H1 (cell line): ENCODE data around the gene SIK2. TPM values are rescaled to one million over a fixed set of nuclear protein-coding genes. Genes with fewer than 3 reads are reported as not detected.

ENCODE experiments used
- CTCF ChIA-PET: fragments of 300-600 bp; sonication (Branson Sonifier 250); formaldehyde crosslinking; loops from one replicate; lab custom pipeline; 2021; ENCODE audit not compliant: partially characterized antibody; lab: Charles Lee
- POLR2A ChIA-PET: fragments of 300-600 bp; sonication (Branson Sonifier 250); formaldehyde crosslinking; loops from one replicate; lab custom pipeline; 2021; ENCODE audit warnings: inconsistent platforms; ENCODE audit not compliant: partially characterized antibody; lab: Charles Lee
- DNase-seq, 2 experiments: peaks; one replicate each; pipeline versions ENCODE4 v3.0.0 to v3.0.0-alpha.2; 2010 to 2022; ENCODE audit warnings: low spot score in 2 of 2, low read depth in 1 of 2, mixed read lengths in 1 of 2
- FAIRE-seq: peaks from 2 replicates; lab custom pipeline; 2011; peaks lifted over from hg19 to GRCh38; lab: Jason Lieb, UNC
- H2AFZ ChIP-seq: 2 replicates; pipeline ENCODE4 v1.8.1; 2012; ENCODE audit warnings: low read length, inconsistent platforms
- H2AK5ac ChIP-seq: 2 replicates; pipeline ENCODE4 v1.6.1; 2013; ENCODE audit warnings: low read depth, low read length
- H2BK120ac ChIP-seq: replicated peaks from 2 replicates; pipeline ENCODE3; 2013; ENCODE audit warnings: low read depth, low read length, inconsistent platforms
- H2BK12ac ChIP-seq: 2 replicates; pipeline ENCODE4 v1.6.1; 2013; ENCODE audit warnings: low read depth, low read length
- H2BK15ac ChIP-seq: 2 replicates; pipeline ENCODE4 v1.6.1; 2013; ENCODE audit warnings: low read length
- H2BK20ac ChIP-seq: 2 replicates; pipeline ENCODE4 v1.6.1; 2013; ENCODE audit warnings: low read length
- H2BK5ac ChIP-seq: 2 replicates; pipeline ENCODE4 v1.6.1; 2013; ENCODE audit warnings: low read depth, low read length
- H3K14ac ChIP-seq: 2 replicates; pipeline ENCODE4 v1.6.1; 2013; ENCODE audit warnings: inconsistent platforms; ENCODE audit not compliant: insufficient read length
- H3K18ac ChIP-seq: 2 replicates; pipeline ENCODE4 v1.6.1; 2013; ENCODE audit warnings: low read length; ENCODE audit errors: extremely low read depth
- H3K23ac ChIP-seq: 2 replicates; pipeline ENCODE4 v1.6.1; 2013; ENCODE audit warnings: inconsistent platforms; ENCODE audit not compliant: insufficient read length
- H3K23me2 ChIP-seq: 2 replicates; pipeline ENCODE4 v1.6.1; 2013; ENCODE audit warnings: low read depth, low read length
- H3K27ac ChIP-seq: 2 replicates; pipeline ENCODE4 v1.6.1; 2011; ENCODE audit warnings: low read depth, low read length, inconsistent platforms
- H3K27me3 ChIP-seq, 4 experiments: replicated peaks in 1 of 4; 1 replicate in 1 of 4; 2 replicates in 3 of 4; pipeline versions ENCODE4 v1.6.1 to v1.8.1; 2011 to 2013; ENCODE audit warnings: low read length in 3 of 4, mild to moderate bottlenecking in 3 of 4, inconsistent platforms in 2 of 4, mixed read lengths in 2 of 4, moderate library complexity in 1 of 4; ENCODE audit not compliant: control insufficient read depth in 3 of 4, insufficient read depth in 3 of 4; ENCODE audit errors: extremely low read depth in 1 of 4
- H3K36me3 ChIP-seq, 4 experiments: 2 replicates each; pipeline versions ENCODE4 v1.6.1 to v1.8.1; 2011 to 2013; ENCODE audit warnings: mild to moderate bottlenecking in 4 of 4, low read length in 3 of 4, moderate library complexity in 2 of 4, control low read depth in 1 of 4, inconsistent platforms in 1 of 4; ENCODE audit not compliant: insufficient read depth in 4 of 4, control insufficient read depth in 2 of 4
- H3K4ac ChIP-seq: replicated peaks from 2 replicates; pipeline ENCODE3; 2013; ENCODE audit warnings: low read length, low read depth, mixed read lengths, inconsistent platforms; ENCODE audit not compliant: insufficient read length
- H3K4me1 ChIP-seq, 4 experiments: replicated peaks in 1 of 4; 1 replicate in 1 of 4; 2 replicates in 3 of 4; pipeline versions ENCODE4 v1.6.1 to v1.8.1; 2011 to 2013; ENCODE audit warnings: low read length in 3 of 4, inconsistent platforms in 2 of 4, mixed read lengths in 1 of 4; ENCODE audit not compliant: insufficient read depth in 4 of 4, control insufficient read depth in 3 of 4
- H3K4me2 ChIP-seq, 2 experiments: 2 replicates each; pipeline versions ENCODE4 v1.6.1 to v1.8.1; 2011 to 2013; ENCODE audit warnings: low read depth in 2 of 2, low read length in 2 of 2, control low read depth in 1 of 2, inconsistent platforms in 1 of 2, mild to moderate bottlenecking in 1 of 2; ENCODE audit not compliant: insufficient read depth in 1 of 2
- H3K4me3 ChIP-seq, 4 experiments: fragments of 200-600, 300-600 bp in 1 of 4; sonication (generic), shearing (Covaris generic), sonication (Bioruptor Twin) in 1 of 4; 2 replicates each; pipeline versions ENCODE4 v1.5.1 to v1.8.1; 2011 to 2016; ENCODE audit warnings: low read length in 4 of 4, low read depth in 3 of 4, control low read depth in 2 of 4, inconsistent platforms in 2 of 4, mild to moderate bottlenecking in 2 of 4, mixed read lengths in 1 of 4, moderate library complexity in 1 of 4; ENCODE audit not compliant: insufficient read depth in 2 of 4; ENCODE audit errors: extremely low read depth in 1 of 4
- H3K56ac ChIP-seq: replicated peaks from 2 replicates; pipeline ENCODE3; 2013; ENCODE audit warnings: low read depth, mild to moderate bottlenecking, mixed read lengths, low read length, inconsistent platforms; ENCODE audit not compliant: insufficient read length
- H3K79me1 ChIP-seq: 2 replicates; pipeline ENCODE4 v1.6.1; 2013; ENCODE audit warnings: low read depth, low read length, control low read depth
- H3K79me2 ChIP-seq, 2 experiments: 2 replicates each; pipeline versions ENCODE4 v1.6.1 to v1.8.1; 2012 to 2013; ENCODE audit warnings: low read length in 2 of 2, mild to moderate bottlenecking in 2 of 2, inconsistent platforms in 1 of 2; ENCODE audit not compliant: insufficient read depth in 2 of 2, control insufficient read depth in 1 of 2
- H3K9ac ChIP-seq, 4 experiments: replicated peaks in 1 of 4; 1 replicate in 1 of 4; 2 replicates in 3 of 4; pipeline versions ENCODE4 v1.6.1 to v1.8.1; 2011 to 2013; ENCODE audit warnings: low read depth in 3 of 4, low read length in 3 of 4, control low read depth in 2 of 4, mild to moderate bottlenecking in 2 of 4, moderate library complexity in 2 of 4, inconsistent platforms in 1 of 4; ENCODE audit errors: extremely low read depth in 1 of 4
- H3K9me3 ChIP-seq, 2 experiments: 2 replicates each; pipeline versions ENCODE4 v1.6.1 to v1.8.1; 2012 to 2013; ENCODE audit warnings: mild to moderate bottlenecking in 2 of 2, moderate library complexity in 2 of 2, control low read depth in 1 of 2, inconsistent platforms in 1 of 2, low read depth in 1 of 2, low read length in 1 of 2, mixed read lengths in 1 of 2; ENCODE audit not compliant: insufficient read depth in 2 of 2
- H4K20me1 ChIP-seq, 2 experiments: replicated peaks in 1 of 2; 2 replicates each; pipeline versions ENCODE3 to v1.8.1; 2011 to 2013; ENCODE audit warnings: inconsistent platforms in 2 of 2, low read length in 2 of 2, mild to moderate bottlenecking in 1 of 2; ENCODE audit not compliant: insufficient read depth in 2 of 2, control insufficient read depth in 1 of 2
- H4K5ac ChIP-seq: 2 replicates; pipeline ENCODE4 v1.6.1; 2013; ENCODE audit warnings: low read length, low read depth, mixed read lengths, inconsistent platforms; ENCODE audit not compliant: insufficient read length
- H4K8ac ChIP-seq: 2 replicates; pipeline ENCODE4 v1.8.0; 2013; ENCODE audit warnings: mild to moderate bottlenecking, moderate library complexity, low read length, inconsistent platforms; ENCODE audit not compliant: insufficient read depth; ENCODE audit errors: extremely low read depth
- H4K91ac ChIP-seq: replicated peaks from 2 replicates; pipeline ENCODE3; 2013; ENCODE audit warnings: low read length, mixed read lengths, inconsistent platforms; ENCODE audit not compliant: insufficient read length
- CHD1 ChIP-seq: IDR thresholded peaks from 2 replicates; pipeline ENCODE4 v1.6.1; 2012; ENCODE audit warnings: low read depth, low read length, improper control_type of control experiment
- EZH2 ChIP-seq: fragments of 200-600 bp; sonication (generic); IDR thresholded peaks from 2 replicates; pipeline ENCODE4 v1.7.1; 2012; ENCODE audit warnings: low read depth, mild to moderate bottlenecking, moderate library complexity, low read length, inconsistent platforms; ENCODE audit not compliant: severe bottlenecking
- SP4 ChIP-seq: IDR thresholded peaks from 2 replicates; pipeline ENCODE4 v1.6.1; 2012; ENCODE audit warnings: low read length, inconsistent platforms
- TBP ChIP-seq: IDR thresholded peaks from 2 replicates; pipeline ENCODE4 v1.6.1; 2011; ENCODE audit warnings: low read depth, low read length, improper control_type of control experiment
- WGBS, 2 experiments: shearing (Covaris generic) in 1 of 2; methylation state at CpG; one replicate each; pipeline versions ENCODE4 v1.1.6 to v1.1.7; 2013 to 2015; ENCODE audit warnings: low lambda C conversion rate in 2 of 2, mixed read lengths in 2 of 2, inconsistent platforms in 1 of 2, low coverage in 1 of 2, missing lambda C conversion rate in 1 of 2; ENCODE audit not compliant: insufficient replicate concordance in 2 of 2, insufficient coverage in 1 of 2, insufficient read length in 1 of 2; ENCODE audit errors: extremely low coverage in 1 of 2, missing lambda C conversion rate in 1 of 2; 5-methylcytosine and 5-hydroxymethylcytosine counted together
- polyA plus RNA-seq, 7 experiments: library from polyadenylated mRNA; depleted of rRNA in 3 of 7; stranded (reverse) in 5 of 7; unstranded in 2 of 7; fragments of >200 nt in 5 of 7; fragments of 200-250 nt in 2 of 7; gene quantifications; 1 replicate in 5 of 7; 2 replicates in 1 of 7; 4 replicates in 1 of 7; pipeline versions ENCODE4 v1.2.1 to v1.2.3, GENCODE V29; 2011 to 2013; ENCODE audit warnings: missing spikeins in 2 of 7, mixed read lengths in 2 of 7
- total RNA-seq: library from RNA; stranded (reverse); fragmentation: NEBNext Ultra II Directional; extraction: Animal tissue kit (Norgen Biotek cat#: 25700); gene quantifications from 2 replicates; pipeline ENCODE4 v1.2.1, GENCODE V29; 2021
- TF ChIP-seq, protein P1 (sequence below), 3 experiments: IDR thresholded peaks; 1 replicate in 2 of 3; 2 replicates in 1 of 3; pipeline versions ENCODE4 v1.5.1 to v1.6.1; 2011; ENCODE audit warnings: low read length in 3 of 3, mild to moderate bottlenecking in 3 of 3, inconsistent platforms in 2 of 3, low read depth in 1 of 3, moderate library complexity in 1 of 3; ENCODE audit not compliant: insufficient read depth in 1 of 3; ENCODE audit errors: control extremely low read depth in 1 of 3

Gene SIK2
- total and polyA plus RNA-seq, 2 of the 8 experiments (the other 6 are each of a cell fraction or from before 2014, with no cell fraction given): 8.8 to 11.2 TPM

- H2AFZ ChIP-seq: no peak overlapping the region
- FAIRE-seq (no peak), DNase-seq (no peak)
- no peaks in the 10 kb centered on the region for H3K9me3 ChIP-seq
- H3K27me3 ChIP-seq: no peaks in the 10 kb centered on the region
- no peak overlapping the region for H3K9ac ChIP-seq
- POLR2A ChIA-PET: interaction anchor here (0.9 to 1.8 kb wide), 2 partner anchors 12 to 18 kb away, joined by 3 to 6 read pairs; partner anchors contain the start of gene PPP2R1B
- no peaks in the 10 kb centered on the region for H3K79me1 ChIP-seq
- H4K91ac ChIP-seq: peak overlapping the region; percentile 48
- TF ChIP-seq TBP (no peak), CHD1 (no peak), SP4 (no peak), EZH2 (no peak)
- TF ChIP-seq, protein P1, sequence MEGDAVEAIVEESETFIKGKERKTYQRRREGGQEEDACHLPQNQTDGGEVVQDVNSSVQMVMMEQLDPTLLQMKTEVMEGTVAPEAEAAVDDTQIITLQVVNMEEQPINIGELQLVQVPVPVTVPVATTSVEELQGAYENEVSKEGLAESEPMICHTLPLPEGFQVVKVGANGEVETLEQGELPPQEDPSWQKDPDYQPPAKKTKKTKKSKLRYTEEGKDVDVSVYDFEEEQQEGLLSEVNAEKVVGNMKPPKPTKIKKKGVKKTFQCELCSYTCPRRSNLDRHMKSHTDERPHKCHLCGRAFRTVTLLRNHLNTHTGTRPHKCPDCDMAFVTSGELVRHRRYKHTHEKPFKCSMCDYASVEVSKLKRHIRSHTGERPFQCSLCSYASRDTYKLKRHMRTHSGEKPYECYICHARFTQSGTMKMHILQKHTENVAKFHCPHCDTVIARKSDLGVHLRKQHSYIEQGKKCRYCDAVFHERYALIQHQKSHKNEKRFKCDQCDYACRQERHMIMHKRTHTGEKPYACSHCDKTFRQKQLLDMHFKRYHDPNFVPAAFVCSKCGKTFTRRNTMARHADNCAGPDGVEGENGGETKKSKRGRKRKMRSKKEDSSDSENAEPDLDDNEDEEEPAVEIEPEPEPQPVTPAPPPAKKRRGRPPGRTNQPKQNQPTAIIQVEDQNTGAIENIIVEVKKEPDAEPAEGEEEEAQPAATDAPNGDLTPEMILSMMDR (IDR thresholded peaks at IDR 0.05; ENCODE audit: control extremely low read depth in 1 of 3, insufficient read depth in 1 of 3, low read depth in 1 of 3, low read length in 3 of 3): no peak
- no peak overlapping the region for H2BK15ac ChIP-seq
- no peaks in the 10 kb centered on the region for H3K36me3 ChIP-seq
- no peak overlapping the region for H3K4me3 ChIP-seq
- no peaks in the 10 kb centered on the region for H3K4me1 ChIP-seq
- no peak overlapping the region for H2BK5ac ChIP-seq
- H3K18ac ChIP-seq: no peak overlapping the region
- no peak overlapping the region for H3K56ac ChIP-seq
- no peak overlapping the region for H3K4ac ChIP-seq
- no peaks in the 10 kb centered on the region for H3K79me2 ChIP-seq
- no peaks in the 10 kb centered on the region for H4K20me1 ChIP-seq
- H3K23ac ChIP-seq: no peak overlapping the region
- no peak overlapping the region for H2BK12ac ChIP-seq
- H3K23me2 ChIP-seq: no peaks in the 10 kb centered on the region
- H2AK5ac ChIP-seq: no peak overlapping the region
- no peak overlapping the region for H2BK20ac ChIP-seq
- no peak overlapping the region for H3K14ac ChIP-seq
- CTCF ChIA-PET: interaction anchor here (0.6 to 6.3 kb wide), 16 partner anchors 13 to 213 kb away, joined by 3 to 106 read pairs (median 4); partner anchors contain the start of gene PPP2R1B
- no peak overlapping the region for H4K8ac ChIP-seq
- no peak overlapping the region for H3K4me2 ChIP-seq
- no peak overlapping the region for H4K5ac ChIP-seq
- H3K27ac ChIP-seq: no peak overlapping the region
- H2BK120ac ChIP-seq: no peak overlapping the region
- WGBS, 2 experiments: 96% methylated on average over 6 of the region's 6 CpGs; no CpG with 5 or more reads in 1 of the 2 experiments
These were observed 176.9 kb downstream of the SIK2 start for GRCh38 chr11:111779118-111779517.
